ENCODE measurements around the gene MYH3.

MYH3 gene

GRCh38 chr17:10648381-10648780 is 8.7 kb downstream of the MYH3 start:
- no peak for DNase-seq

- DNase-seq = peak; percentile 65
These were observed 10.6 kb downstream of the MYH3 start for GRCh38 chr17:10646392-10646990.

- DNase-seq = no peak
These were observed 16.6 kb downstream of the MYH3 start for GRCh38 chr17:10640475-10640874.

GRCh38 chr17:10638151-10638550 is 19.0 kb downstream of the MYH3 start:
- no peak for DNase-seq

GRCh38 chr17:10635290-10635689 is 21.8 kb downstream of the MYH3 start:
- DNase-seq = no peak

- peak in 1 of 2 donors; percentile 19 for DNase-seq
These were observed 23.2 kb downstream of the MYH3 start for GRCh38 chr17:10633738-10634379.

GRCh38 chr17:10631701-10632100 is 25.4 kb downstream of the MYH3 start:
- DNase-seq = no peak

- peak in 1 of 2 donors; percentile 5 for DNase-seq
These were observed 25.9 kb downstream of the MYH3 start for GRCh38 chr17:10631048-10631700.

GRCh38 chr17:10629706-10630105 is 27.4 kb downstream of the MYH3 start:
- no peak for DNase-seq

- DNase-seq = no peak
These were observed 28.4 kb downstream of the MYH3 start for GRCh38 chr17:10628756-10629155.

- no peak for DNase-seq
These were observed 30.7 kb downstream of the MYH3 start for GRCh38 chr17:10626390-10626789.

GRCh38 chr17:10624969-10625368 is 32.1 kb downstream of the MYH3 start:
- DNase-seq = no peak

- no peak for DNase-seq
These were observed 33.3 kb downstream of the MYH3 start for GRCh38 chr17:10623737-10624338.

GRCh38 chr17:10622617-10623485 is 34.3 kb downstream of the MYH3 start:
- DNase-seq = no peak

GRCh38 chr17:10621397-10621796 is 35.7 kb downstream of the MYH3 start:
- no peak for DNase-seq

GRCh38 chr17:10620823-10621222 is 36.3 kb downstream of the MYH3 start:
- DNase-seq = no peak

- DNase-seq = peak; percentile 54 to 65
These were observed 38.9 kb downstream of the MYH3 start for GRCh38 chr17:10618202-10618635.

- DNase-seq = no peak
These were observed 40.0 kb downstream of the MYH3 start for GRCh38 chr17:10617120-10617505.

GRCh38 chr17:10616502-10617119 is 40.5 kb downstream of the MYH3 start:
- peak; percentile 54 to 61 for DNase-seq

GRCh38 chr17:10614536-10615155 is 42.5 kb downstream of the MYH3 start:
- peak in 1 of 2 donors; percentile 13 for DNase-seq

- DNase-seq = no peak
These were observed 43.2 kb downstream of the MYH3 start for GRCh38 chr17:10613775-10614513.

Measured in CD4-positive, alpha-beta T cell treated with Interleukin-4 for 1 hour (primary cell).